HG03095 (cell line): ENCODE results near the gene ASB7.
"Not testable (repeated sequence)": the region's sequence is repeated elsewhere in the genome, so short reads cannot be mapped to it uniquely, and the experiment has no call there.

ENCODE experiments used
- ATAC-seq: cut with Tn5 transposase; IDR thresholded peaks from one replicate; pipeline ENCODE4 v1.9.1; 2021; ENCODE audit warnings: moderate library complexity; ENCODE audit not compliant: unreplicated experiment

Gene ASB7

DNA sequence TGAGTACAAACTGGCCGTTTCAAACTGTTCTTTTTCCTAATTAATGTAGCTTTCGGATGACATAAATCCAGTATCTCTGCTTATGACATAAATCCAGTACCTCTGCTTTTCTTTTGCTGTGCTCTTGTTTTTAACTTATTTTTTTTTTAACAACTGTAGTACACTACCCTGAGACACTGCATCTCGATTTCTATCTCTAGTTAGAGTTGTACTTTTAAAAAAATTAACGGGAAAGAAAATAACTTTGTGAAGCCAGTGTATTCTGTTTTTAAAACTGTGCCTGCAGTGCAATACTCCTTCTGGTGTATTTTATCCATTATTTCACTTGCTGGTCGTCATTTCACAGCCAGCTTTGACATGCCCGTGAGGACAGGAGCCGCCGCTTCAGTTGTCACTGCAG, 46.6 kb downstream of the ASB7 start:
- no peak for ATAC-seq

DNA sequence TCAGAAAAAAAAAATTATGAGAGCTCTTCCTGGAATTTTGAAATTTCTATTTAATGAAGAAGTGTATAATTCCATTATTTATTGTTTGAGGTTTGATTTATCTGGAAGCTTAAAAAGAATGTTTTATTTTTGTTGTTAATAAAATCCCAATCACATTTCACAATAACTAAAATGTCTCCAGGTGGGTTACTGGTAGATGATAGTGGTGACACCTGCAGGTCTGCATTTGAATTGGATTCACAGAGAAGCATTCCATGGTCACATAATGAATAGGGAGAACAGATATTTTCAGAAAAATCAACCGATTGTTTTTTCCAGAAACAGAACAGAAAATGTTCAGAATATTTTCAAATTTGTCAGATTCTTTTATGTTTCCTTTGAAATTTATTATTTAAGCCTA, 48.3 kb downstream of the ASB7 start:
- ATAC-seq = no peak

DNA sequence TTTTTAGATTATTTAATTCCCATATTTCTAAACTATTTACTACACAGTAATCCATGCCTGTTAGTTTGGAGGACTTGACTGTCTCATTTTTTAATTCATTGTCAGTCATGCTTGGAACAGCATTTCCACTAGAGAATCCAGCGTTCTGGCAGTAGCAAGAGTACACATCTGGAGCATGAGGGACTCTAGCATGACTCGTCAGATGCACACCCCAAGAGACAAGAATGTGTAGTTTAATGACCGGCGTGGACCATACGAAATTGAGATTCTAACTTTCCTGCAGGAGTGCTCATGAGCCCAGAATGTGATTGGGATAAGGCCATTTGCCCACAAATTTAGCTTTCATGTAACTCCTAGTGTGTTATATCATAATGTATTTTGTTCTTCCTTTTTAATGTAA, 48.9 kb downstream of the ASB7 start:
- no peak for ATAC-seq

DNA sequence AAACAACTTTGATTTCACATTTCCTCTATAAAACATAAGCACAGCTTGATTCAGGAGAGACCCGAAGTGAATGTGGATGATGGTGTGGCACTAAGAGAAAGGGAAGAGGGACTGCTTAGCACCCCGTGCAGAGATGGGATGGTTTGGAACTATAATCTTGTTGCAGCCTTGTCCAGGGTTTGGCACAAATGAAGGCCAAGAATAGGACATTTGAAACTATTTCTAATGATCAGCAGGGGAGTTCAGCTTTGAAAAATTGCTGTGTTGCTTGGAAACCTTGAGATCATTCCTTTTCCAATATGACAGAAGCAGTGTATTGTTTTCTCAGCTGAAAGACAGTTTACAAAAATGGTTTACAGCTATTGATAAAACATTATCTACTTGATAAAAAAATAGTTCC, 49.7 kb downstream of the ASB7 start:
- no peak for ATAC-seq

DNA sequence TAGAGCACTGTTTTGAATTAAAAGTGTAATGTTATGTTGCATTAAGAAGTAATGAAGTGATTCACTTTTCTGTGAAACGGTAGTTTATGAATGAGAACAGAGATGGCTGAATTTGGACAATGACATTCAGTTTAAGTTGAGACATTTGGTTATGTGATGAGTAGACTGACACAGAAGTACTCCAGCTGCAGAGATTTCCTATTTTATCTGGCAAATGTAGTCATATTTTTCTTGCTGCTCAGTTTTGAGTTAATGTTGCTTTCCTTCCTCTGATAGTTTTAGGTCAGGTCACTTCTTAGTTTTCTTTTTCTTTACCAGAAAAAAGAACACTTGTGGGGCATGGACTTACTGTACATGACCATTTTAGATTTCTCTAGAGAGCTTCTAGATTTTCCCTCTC, 51.2 kb downstream of the ASB7 start:
- no peak for ATAC-seq

DNA sequence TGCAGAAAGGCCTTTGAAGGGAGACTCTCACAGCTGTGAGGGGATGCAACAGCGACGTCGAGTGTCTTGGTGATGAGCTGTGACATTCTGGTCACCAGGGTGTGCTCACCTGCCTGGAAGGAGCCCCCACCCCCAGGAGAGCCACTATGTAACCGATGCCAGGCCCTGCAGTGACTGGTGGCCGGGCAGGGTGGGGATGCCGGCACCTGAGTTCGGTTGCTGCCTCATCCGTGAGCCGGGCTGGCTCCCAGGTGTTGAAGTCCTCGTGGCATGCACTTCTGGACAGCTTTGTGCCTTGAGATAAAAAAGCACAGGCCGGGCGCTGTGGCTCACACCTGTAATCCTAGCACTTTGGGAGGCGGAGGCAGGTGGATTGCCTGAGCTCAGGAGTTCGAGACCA, 56.5 kb downstream of the ASB7 start:
- ATAC-seq = no peak

DNA sequence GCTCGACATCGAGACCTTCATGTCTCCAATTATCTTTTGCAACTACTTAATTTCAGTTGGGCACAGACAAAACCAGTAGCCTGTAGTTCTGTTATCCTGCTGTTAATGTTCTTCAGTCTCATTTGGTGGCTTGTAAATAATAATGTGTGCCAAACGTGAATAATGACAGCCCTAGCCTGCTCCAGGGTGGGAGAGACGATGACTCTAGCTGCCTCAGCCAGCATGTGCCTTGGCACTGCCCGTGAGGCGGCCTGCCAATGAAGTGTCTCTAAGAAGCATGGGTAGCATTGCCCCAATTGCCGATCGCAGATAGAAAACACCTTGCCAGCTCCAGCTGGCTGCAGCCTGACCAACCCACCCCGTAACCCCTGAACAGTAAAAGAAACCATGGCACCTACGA, 58.8 kb downstream of the ASB7 start:
- no peak for ATAC-seq

DNA sequence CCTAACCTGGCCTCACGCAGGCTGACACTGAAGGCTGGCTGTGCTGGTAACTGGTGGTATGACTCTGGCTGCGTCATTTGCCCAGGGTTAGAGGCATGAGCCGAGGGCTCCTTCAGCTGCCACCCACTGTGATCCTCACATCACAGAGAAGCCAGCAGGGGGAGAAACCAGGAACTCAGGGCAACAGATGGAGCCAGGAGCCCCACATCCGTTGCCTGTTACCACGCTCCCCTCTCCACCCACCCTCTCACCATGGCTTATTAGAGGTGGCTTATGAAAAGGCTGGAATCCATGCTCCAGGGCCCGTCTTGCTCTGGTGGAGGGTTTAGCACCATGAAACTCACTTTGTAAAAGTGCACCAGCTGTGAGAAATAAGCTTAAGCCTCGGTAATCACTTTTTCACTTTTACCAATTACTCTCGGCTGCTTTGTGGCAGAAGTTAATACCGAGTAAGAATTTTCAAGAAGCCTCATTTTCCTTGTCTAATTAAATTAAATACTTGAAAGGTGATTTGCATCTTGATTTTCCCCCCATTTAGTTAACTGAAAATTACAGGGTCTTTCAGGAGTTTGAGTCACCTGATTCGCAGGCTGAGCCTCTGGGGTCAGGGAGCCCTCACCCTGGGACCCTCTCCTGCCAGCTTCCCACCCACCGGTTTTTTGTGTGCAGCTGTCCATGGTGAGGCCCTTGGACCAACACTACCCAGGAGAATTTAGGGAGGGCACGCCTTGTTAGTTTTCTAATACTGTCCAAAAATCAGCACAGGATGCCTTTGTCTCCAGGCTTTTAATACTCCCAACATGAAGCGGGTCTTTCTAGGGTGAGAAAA, 60.9 kb downstream of the ASB7 start:
- ATAC-seq = no peak

DNA sequence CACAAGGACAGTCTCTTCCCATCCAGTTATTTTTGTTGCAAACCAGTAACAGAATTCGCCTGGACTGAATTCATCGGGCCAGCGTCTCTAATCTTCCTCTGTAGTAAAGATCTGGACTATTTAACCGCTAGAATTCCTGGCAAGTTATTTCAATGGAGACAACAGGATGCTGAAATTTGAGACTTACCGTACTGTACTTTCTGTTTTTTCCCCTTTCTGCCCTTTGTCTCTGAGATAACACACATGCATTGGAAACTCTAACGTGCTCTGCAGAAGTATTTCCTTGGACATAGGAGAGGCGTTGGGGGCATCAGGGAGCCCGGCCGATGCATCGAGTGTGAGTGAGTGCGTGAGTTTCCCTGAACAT, 61.5 kb downstream of the ASB7 start:
- no peak for ATAC-seq

DNA sequence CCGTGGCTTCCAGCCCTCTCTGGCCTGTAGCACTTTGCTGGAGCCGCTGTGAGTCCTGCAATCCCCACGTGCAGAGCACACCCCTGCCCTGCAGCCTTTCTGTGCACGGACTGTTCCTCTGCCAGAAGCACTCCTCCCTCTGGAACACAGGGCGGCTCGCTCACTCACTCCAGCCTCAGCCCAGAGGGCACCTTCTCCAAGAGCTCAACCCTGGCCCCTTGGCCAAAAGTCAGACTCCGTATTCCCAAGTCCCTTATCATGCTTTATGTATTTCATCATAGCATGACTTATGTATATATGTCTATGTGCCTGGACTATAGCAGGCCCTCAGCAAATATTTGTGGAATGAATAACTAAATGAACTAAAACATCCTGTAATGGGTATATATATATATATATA, 63.2 kb downstream of the ASB7 start:
- ATAC-seq = no peak

DNA sequence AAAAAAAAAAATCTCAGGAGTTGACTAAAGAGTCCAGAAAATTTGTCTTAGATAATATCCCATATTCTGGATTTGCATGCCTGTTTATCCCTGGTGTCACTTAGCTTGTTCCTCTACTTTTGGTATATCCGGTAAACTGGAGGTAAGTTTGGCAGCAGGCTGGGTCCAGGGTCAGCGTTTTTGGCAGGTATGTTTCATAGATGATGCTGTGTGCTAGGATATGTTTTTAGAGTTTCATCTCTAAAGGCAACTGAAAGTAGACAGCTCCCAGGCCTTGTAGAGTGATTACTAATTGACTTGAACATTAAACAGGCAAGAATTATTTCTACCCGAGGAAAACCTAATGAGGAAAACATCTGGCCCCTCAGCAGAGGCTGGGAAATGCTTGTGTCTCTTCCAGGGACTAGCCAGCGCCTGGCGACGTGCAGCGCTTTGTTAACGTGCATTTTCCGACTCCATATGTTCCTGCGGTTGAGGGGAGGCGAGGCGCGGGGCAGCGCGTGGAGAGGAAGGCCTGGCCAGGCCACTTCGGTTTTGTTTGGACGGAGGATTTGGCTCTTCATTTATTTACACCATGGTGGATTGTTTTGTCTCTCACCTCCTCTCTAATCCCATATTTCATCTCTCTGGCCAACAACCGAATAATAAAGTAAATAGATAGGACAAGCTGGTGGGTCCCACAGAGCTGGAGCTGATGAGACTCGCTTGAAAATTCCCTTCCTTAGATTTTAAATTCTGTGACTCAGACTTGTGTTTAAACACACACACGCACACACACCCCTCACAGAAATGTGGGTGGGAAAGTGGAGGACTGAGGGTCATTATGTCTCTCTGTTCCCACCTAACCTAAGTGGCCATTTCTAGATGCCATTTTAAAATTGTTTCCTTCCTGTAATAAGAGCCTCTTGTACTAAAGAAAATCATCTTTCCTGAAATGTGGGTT, 65.3 kb downstream of the ASB7 start:
- ATAC-seq = no peak

DNA sequence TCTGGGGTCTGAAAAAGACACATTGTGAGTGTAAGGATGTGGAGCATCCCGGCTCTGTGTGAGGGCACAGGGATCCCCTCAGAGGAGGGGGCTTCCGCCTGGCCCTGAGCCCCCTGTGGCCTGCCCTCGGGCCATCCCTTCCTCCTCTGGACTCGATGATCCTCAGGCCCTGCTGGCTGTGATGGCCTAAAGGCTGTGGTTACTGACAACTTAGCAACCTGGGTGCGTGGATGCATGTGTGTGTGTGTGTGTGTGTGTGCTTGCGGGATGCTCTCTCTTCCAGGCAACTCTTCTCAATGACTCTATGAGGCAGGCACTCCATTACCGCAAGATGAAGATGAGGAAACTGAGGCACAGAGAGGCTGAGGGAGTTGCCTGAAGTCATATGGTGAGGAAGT, 66.0 kb downstream of the ASB7 start:
- no peak for ATAC-seq

DNA sequence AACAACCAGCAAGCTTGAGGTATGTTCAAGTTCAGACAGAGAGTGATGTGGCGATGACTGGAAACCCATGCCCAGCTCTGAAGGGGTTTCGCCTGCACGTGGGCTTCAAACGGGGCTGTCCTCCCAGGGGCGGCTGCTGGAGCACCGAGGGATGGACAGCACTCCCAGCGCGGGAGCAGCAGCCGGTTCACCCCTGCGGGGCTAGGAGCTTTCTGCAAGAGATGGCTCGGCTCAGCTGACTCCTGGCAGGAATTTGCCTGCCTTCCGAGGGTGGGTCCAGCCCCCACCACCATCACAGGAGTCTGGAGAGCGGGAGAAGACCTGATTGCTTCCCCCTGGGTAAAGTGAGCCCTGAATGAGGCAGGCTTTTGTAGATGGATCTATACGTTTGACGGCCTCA, 66.9 kb downstream of the ASB7 start:
- no peak for ATAC-seq

DNA sequence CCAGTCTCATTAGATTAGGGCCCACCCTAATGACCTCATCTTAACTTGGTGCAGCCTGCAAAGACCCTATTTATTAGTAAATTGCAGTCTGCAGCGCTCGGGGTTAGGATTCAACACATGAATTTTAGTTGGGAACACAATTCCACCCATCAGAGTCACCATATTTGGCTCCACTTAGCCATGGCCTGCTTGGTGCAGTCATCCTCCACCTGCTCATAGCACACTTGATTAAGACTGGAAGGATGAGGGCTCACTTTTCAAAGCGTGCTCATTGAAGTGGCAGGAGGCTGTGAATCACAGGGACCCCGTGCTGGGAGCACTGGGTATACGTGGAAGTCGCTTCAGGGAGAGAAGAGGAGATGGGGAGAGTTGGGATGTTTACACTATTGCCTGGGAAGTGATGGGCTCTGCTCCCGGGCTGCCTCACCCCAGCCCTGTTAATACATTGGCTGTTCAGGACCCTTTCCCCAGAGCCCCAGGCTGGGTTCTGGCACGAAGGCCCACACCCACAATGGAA, 68.2 kb downstream of the ASB7 start:
- ATAC-seq = no peak

DNA sequence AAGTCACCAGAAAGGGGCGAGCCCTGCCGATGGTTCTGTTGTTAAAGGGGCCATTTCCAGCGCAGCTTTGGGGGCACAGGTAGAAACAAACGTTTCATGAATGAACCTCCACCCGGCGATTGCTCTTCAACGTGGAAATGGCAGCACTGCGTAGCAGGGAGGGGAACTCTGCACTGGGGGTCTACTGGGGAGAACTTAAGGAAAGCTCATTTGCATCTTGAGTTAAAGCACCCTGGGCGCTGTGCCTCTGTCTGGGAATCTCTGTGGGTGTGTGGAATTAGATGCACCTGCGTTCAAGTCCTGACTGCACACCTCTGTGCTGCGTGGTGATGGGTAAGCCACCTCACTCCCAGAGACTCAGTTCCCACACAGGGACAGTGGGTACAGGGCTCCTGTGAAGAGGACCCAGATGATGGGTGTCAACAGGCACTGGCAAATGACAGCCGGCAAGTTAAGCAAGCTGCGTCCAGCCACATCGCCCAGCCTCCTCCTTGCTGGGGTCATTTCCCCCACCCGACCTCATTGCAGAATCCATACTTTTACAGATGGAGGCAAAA, 68.8 kb downstream of the ASB7 start:
- no peak for ATAC-seq

DNA sequence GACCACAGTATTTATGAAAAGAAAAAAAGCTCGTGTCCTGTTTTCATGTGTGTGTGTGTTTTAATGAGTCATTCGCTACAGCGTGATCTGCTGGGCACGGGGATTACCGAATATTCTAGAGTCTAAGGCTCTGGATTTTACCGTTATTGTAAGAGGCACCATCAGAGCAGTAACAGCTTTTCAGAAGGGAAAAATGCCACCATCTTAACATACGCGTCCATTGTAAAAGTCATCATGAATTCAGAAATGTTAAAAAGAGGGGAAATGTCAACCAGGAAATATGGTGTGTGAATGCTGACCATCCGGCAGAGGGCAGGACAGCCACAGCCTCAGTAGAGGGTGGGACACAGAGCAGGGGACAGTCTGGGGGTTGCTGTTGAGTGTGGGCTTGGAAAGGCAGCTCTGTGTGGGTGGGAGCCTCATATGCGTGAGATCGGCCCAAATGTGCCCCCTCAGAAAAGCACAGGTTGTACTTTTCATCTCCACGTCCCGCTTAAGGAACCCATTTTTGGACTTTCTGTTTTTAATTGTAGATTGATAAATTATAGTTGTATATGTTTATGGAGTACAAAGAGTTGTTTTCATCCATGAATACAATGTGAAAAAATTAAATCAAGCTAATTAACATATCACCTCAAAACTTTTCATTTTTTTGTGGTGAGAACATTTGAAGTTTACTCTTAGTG, 69.6 kb downstream of the ASB7 start:
- no peak for ATAC-seq

DNA sequence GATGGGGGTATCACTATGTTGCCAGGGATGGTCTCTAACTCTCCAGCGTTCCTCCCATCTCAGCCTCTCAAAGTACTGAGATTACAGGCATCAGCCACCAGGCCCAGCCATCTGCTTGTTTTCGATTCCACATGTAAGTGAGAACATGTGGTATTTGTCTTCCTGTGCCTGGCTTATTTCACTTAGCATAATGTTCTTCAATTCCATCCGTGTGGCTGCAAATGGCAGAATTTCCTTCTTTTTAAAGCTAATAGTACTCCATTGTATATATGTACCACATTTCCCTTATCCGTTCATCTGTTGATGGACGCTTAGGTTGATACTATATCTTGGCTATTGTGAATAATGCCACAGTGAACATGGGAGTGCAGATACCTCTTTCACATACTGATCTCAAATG, 70.6 kb downstream of the ASB7 start:
- ATAC-seq = no peak

DNA sequence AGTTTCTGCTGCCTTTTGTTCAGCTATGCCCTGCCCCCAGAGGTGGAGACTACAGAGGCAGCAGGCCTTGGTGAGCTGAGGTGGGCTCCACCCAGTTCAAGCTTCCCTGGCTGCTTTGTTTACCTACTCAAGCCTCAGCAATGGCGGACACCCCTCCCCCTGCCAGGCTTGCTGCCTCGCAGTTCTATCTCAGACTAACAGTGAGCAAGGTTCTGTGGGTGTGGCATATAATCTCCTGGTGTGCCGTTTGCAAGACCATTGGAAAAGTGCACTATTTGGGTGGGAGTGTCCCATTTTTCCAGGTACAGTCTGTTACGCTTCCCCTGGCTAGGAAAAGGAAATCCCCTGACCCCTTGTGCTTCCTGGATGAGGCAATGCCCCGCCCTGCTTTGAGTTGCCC, 76.8 kb downstream of the ASB7 start:
- ATAC-seq = not testable (repeated sequence)

DNA sequence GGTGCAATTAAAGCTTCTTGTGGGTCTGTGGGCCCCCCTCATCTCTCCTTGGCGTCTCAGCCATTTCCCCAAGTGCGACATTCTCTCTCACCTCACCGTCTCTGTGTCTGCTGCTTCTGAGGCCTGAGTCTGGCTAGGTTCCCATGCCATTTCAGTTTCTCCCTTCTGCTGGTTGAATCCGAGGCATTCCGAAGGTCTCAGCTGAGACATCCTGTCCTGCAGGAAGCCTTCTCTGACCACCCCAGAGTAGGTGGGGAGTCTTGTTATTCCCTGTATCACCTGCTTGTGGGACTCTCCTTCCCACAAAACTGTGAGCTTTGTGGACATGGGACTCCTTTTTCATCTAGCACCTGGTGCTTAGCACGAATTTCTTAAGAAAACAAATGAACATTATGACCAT, 78.3 kb downstream of the ASB7 start:
- no peak for ATAC-seq

DNA sequence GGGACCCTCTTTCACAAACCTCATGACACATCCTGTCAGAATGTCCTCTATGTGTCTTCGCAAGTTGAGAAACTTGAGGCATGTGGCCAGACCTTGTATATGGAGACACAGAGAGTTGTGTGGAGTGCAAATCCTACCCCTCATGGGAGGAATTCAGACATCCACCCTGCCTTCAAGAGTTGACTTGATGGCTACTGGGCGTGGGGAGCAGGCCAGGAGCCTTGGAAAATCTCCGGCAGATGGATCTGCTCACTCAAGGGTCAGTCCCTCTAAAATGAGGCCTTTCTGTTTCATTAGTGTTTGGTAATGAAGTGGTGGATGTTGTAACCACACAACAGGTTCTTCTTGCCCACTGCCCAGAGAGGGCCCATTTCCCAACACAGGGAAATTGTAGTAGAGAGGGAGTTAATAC, 79.0 kb downstream of the ASB7 start:
- ATAC-seq = no peak

DNA sequence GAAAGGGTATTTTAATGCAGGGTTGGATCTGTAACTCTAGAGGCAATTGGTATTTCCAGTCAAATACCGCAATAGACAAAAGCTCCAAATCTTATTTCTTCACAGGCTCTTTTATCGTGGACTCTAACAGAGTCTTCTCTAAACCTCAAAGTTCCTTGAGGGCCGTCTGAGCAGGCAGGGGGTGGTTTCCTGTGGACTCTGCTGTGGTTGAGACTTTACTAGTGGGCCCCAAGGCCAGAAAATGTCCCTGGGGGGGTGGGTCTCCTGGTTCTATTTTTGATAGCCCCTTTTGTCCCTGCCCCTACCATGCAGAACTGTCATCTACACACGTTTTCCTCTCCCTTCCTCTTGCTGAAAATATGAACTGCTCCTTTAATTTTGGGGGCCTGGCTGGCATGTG, 80.1 kb downstream of the ASB7 start:
- no peak for ATAC-seq
